ENCODE data around the gene CD244. TPM values are rescaled to one million over a fixed set of nuclear protein-coding genes. Genes with fewer than 3 reads are reported as not detected.
"Not testable (repeated sequence)": the region's sequence is repeated elsewhere in the genome, so short reads cannot be mapped to it uniquely, and the experiment has no call there.

CD244 gene
- total RNA-seq, 1 donor from 2014 or later: not detected

GRCh38 chr1:160905617-160905989 is 42.9 kb upstream of the CD244 start:
- TF ChIP-seq CTCF (IDR thresholded peaks at IDR 0.05; ENCODE audit: insufficient read depth, low read length, poor library complexity, severe bottlenecking): no peak
- no peaks in the 10 kb centered on the region for H3K36me3 ChIP-seq (ENCODE audit: control insufficient read depth, insufficient read depth, low read length)
- no peak overlapping the region for H3K4me3 ChIP-seq (ENCODE audit: low read depth, low read length)
- no peaks in the 10 kb centered on the region for H3K27me3 ChIP-seq (ENCODE audit: control insufficient read depth, insufficient read depth, low read length)
- no peak for DNase-seq (ENCODE audit: low read depth)

GRCh38 chr1:160904783-160905616 is 42.3 kb upstream of the CD244 start:
- Histone ChIP-seq H3K4me3 (ENCODE audit: low read depth, low read length) (no peak overlapping the region), H3K27me3 (ENCODE audit: control insufficient read depth, insufficient read depth, low read length) (no peaks in the 10 kb centered on the region), H3K36me3 (ENCODE audit: control insufficient read depth, insufficient read depth, low read length) (no peaks in the 10 kb centered on the region)
- no peak for TF ChIP-seq CTCF (IDR thresholded peaks at IDR 0.05; ENCODE audit: insufficient read depth, low read length, poor library complexity, severe bottlenecking)
- no peak for DNase-seq (ENCODE audit: low read depth)

GRCh38 chr1:160902251-160902650 is 39.6 kb upstream of the CD244 start:
- DNase-seq (ENCODE audit: low read depth); H3K27me3 ChIP-seq (ENCODE audit: control insufficient read depth, insufficient read depth, low read length); H3K36me3 ChIP-seq (ENCODE audit: control insufficient read depth, insufficient read depth, low read length); H3K4me3 ChIP-seq (ENCODE audit: low read depth, low read length): not testable (repeated sequence)

GRCh38 chr1:160901768-160902167 is 39.1 kb upstream of the CD244 start:
- TF ChIP-seq CTCF (IDR thresholded peaks at IDR 0.05; ENCODE audit: insufficient read depth, low read length, poor library complexity, severe bottlenecking): no peak
- no peaks in the 10 kb centered on the region for H3K27me3 ChIP-seq (ENCODE audit: control insufficient read depth, insufficient read depth, low read length)
- no peak overlapping the region for H3K4me3 ChIP-seq (ENCODE audit: low read depth, low read length)
- DNase-seq (ENCODE audit: low read depth): no peak
- H3K36me3 ChIP-seq (ENCODE audit: control insufficient read depth, insufficient read depth, low read length): no peaks in the 10 kb centered on the region

GRCh38 chr1:160900683-160901082 is 38.0 kb upstream of the CD244 start:
- not testable (repeated sequence) for H3K4me3 ChIP-seq (ENCODE audit: low read depth, low read length); DNase-seq (ENCODE audit: low read depth); H3K27me3 ChIP-seq (ENCODE audit: control insufficient read depth, insufficient read depth, low read length); H3K36me3 ChIP-seq (ENCODE audit: control insufficient read depth, insufficient read depth, low read length)

GRCh38 chr1:160894368-160895135 is 31.9 kb upstream of the CD244 start:
- DNase-seq (ENCODE audit: low read depth); H3K4me3 ChIP-seq (ENCODE audit: low read depth, low read length); H3K27me3 ChIP-seq (ENCODE audit: control insufficient read depth, insufficient read depth, low read length); H3K36me3 ChIP-seq (ENCODE audit: control insufficient read depth, insufficient read depth, low read length): not testable (repeated sequence)

- Histone ChIP-seq H3K27me3 (ENCODE audit: control insufficient read depth, insufficient read depth, low read length) (no peaks in the 10 kb centered on the region), H3K4me3 (ENCODE audit: low read depth, low read length) (no peak overlapping the region), H3K36me3 (ENCODE audit: control insufficient read depth, insufficient read depth, low read length) (no peaks in the 10 kb centered on the region)
- TF ChIP-seq CTCF (IDR thresholded peaks at IDR 0.05; ENCODE audit: insufficient read depth, low read length, poor library complexity, severe bottlenecking): no peak
- DNase-seq (ENCODE audit: low read depth): no peak
Measured at GRCh38 chr1:160891474-160891873, 28.8 kb upstream of the CD244 start.
